Activated CD4-positive, CD25-positive, alpha-beta regulatory T cell treated with anti-CD3 and anti-CD28 coated beads, Interleukin-2, amount 50 U/mL, for 24 hours (primary cell): ENCODE data around the gene ABHD10.
A peak's percentile ranks its signal among the peaks of the same experiment; 100 is the strongest.

Experiments used
- ATAC-seq, 2 donors: fragments of 150-1000 bp; cut with Tn5 transposase; one replicate each; pipeline ENCODE4 v1.10.0; 2021; ENCODE audit warnings: mild to moderate bottlenecking in 1 of 2, moderate library complexity in 1 of 2

The ABHD10 gene

DNA sequence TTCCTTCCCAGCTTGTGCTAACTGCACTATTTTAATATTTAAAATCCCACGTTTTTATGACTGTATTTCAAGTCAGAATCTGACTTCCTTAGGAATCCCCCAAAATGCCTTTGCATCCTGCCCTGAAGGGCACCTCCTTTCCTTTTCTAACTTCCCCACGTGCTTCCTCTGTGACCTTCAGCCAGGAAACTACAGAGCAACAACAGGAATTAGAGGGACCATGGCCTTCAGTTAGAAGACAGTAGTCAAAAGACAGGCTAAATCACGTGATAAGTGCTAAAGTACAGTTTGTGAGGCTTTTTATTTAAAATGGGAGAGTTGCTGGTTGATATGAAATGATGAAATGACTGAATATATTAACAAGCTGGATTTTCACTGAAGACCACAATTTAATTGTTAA lies 11.8 kb upstream of the ABHD10 start:
- no peak for ATAC-seq

DNA sequence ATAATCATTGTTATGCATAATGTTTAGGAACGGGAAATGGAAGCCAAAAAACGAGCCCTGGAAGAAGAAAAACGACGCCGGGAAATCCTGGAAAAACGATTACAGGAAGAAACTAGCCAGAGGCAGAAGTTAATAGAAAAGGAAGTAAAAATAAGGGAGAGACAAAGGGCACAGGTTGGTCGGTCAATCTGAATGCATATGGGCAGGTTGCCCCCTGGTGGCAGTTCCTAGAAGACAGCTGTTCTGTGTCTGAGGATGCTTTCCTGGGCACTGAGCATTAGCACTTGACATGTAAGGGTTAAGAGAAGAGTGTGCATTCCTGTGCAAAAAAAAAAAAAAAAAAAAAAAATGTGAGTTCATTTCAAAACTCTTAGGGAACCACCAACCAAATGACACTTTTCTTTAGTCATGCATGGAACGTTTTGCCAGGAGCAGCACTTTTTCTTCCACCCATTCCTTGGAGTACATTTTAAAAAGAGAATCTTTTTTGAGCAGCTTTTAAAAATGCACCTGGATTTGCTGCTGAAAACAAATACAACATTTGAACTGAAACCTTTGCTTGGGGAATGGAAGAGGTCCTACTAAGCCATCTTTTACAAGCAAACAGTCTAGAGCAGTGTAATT lies 11.1 kb upstream of the ABHD10 start:
- ATAC-seq: peak; percentile 68 to 72

DNA sequence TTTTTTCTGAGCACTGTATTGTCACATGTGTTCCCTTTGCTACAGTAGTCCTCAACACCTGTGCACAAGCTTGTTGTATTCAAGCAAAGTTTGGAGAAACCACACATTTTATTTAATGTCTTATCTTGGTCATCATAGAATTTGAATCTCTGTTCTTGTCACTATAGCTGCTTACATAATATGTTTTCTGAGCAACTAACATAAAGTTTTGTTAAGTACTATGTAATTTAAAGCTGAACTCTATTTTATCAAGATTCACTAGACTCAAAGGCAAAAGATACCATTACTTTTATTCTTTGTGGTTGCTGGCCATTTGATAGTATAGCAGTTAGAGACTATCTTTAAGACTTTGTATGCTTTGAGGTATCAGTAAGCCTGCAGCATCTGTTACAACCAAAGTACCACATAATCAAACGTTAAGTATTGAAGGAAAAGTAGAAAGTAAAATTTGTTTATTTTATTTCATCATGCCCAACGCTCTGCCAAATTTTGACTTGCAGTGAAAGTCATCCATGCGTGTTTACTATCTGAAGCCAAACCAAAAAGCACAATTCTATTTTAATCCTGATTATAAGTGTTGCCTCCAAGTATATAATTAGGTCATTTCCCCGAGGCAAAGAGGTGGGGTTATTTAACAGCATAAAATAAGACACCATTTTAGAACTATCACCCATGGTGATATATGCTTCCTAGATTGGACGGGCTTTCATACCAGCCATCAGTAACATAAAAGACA lies 10.3 kb upstream of the ABHD10 start:
- no peak for ATAC-seq

DNA sequence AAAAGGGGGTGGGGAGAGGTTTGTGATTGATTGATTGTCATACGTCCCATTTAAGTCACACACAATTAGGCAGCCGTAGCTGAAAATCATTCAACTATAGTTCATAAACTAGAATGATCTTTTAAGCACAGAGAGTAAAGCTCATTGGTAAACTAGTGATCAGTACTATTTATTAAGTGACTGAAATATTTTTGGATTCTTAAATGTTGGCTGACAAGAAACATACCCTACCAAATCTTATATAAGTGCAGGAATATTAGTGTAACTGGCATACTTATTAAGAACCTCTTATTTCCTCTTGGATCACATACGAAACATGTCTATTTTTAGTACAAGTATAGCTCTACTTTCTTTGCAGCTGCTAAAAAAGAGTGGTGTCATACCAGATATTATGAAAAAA lies 8.4 kb upstream of the ABHD10 start:
- no peak for ATAC-seq

DNA sequence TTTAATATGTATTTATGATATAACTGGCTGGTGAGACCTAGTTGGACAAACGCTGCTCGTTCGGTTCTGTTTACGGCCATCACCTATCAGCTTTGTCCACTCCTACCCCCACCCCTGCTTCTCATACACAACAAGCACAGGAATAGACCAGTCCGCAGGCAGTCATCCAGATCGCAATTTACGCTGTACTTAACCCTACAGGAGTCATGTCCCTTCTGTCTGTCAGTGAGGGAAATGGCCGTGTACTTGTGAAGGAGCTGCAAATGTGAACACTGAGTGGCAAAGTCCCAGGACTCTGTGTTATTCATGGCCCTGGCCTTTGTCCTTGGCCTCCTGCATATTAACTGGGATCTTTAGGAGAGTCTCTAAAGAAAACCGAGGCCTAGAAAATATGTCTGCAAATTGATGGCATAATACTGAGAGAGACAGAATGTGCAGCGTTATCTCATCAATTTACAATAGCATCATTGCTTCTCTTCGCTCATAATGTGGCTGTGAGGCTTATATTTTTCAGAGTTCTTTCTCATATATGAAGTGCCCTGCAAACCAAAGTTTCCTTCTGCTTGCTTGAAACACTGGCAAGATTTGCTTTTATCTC lies 7.2 kb upstream of the ABHD10 start:
- ATAC-seq: no peak

DNA sequence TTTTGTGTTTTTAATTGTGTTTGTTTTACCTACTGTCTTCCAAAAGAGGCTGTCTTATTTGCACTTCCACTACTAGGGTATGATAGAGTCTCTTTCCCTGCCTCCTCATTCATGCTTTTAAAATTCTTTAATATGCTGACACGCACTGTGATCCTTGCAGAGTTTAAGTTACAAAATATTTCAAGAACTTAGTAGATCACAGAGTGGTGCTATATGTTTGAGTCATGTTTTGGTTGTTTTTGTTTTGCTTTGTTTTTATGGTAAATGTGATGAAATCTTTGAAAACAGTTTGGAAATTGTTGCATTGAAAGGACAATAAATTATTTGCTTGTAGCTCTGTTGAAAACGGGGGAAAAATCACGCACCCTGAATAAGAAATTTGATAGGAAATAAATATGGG lies 5.9 kb upstream of the ABHD10 start:
- no peak for ATAC-seq

DNA sequence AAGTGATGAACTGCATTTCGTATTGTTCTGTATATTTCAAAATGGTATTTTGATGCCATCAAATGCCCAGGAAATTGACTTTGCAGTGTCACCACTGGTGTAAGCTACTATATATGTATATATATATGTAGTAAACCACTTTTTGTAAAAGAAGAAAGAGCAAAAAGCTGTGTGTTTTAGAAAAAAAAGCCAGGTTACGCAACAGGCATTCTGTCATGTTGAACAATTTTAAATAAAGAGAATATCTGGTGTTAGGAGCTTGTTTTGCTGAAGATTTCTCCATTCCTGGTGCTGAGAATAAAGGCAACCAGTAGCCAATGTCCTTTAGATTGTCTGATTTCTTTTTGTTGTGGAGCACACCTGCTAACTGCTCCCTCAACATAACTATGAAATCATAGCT lies 3.7 kb upstream of the ABHD10 start:
- no peak for ATAC-seq

DNA sequence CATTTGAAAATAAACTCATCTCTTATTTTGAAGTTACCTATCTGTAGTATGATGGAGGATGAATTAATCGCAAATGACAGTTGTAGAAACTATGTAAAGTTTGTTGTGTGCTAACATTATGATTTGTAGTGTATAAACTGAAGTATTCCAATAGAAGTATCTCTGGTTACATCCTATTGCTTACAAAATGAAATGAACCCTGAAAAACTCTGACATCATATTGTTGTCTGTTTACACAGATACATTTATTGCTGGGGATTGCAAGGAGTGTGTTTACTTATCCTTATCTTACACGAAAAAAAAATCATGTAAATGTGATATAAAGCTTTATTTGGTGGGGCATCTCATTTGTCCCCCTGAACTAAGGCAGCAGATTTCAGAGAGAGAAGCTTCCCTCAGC lies 2.6 kb upstream of the ABHD10 start:
- ATAC-seq: no peak

DNA sequence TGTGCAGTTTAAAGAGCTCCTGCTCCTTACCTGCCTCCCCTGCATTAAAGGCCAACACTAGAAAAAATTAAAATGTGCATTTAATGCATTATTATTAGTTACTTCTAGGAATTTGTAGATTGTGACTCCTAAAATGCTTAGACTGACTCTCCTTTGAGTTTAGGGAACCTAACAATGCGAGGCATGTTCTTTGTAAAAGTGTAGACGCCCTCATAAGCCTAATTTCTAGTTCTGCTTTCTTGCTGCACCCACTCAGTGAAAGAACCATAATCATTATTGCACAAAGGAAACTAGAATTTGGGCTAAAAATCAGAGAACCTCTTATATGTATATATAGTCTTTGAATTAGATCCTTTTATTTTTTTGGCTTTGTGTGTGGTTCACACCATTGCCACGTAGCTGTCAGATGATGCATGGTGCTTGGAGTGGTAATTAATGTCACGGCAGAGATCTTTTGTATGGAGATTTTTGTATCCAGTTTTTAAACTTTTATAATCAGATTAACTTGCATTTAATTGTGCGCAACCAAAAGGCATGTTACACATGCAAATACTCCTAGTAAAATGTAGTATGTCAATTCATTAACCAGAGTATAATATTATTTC lies 710 bp downstream of the ABHD10 start:
- peak; percentile 13 to 21 for ATAC-seq

DNA sequence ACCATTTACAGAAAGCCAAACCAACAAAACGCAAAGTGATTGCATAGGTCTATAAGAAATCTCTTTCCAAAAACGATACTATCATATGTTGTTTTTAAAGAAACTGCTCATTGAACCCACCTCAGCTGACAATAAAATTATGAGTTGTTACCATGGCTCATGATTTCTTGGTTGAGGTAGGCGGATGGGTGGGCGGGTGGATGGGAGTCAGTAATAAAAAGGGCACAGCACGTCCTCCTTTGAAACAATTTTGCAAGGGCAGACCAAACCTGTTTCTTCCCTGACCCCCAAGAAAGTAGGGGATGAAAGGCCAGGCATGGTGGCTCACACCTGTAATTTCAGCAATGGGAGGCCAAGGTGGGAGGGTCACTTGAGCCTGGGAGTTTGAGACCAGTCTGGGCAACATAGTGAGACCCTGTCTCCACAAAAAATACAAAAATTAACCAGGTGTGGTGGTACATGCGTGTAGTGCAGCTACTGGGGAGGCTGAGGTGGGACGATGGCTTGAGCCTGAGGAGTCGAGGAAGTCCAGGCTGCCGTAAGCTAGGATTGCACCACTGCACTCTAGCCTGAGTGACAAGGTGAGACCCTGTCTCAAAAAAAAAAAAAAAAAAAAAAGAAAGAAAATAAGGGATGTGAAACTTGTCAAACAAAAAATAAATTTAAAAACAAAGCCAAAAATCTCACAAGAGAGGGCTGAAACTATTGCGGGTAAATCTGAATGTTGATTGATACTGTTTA lies 2.1 kb downstream of the ABHD10 start:
- no peak for ATAC-seq

DNA sequence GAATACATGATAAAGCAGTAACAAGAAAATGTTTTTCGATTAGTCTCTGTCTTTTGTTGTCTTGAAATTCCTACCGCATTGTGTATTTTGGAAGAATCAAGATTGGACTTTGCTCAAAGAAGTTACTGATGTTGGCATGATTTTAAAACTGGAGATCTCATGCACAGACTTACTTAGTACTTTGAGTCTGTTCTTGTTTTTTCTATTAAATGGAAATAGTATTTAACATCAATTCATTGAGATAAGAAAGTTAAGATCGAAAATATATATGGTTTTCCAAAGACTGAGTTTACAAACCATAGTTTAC lies 2.6 kb downstream of the ABHD10 start:
- ATAC-seq: no peak

DNA sequence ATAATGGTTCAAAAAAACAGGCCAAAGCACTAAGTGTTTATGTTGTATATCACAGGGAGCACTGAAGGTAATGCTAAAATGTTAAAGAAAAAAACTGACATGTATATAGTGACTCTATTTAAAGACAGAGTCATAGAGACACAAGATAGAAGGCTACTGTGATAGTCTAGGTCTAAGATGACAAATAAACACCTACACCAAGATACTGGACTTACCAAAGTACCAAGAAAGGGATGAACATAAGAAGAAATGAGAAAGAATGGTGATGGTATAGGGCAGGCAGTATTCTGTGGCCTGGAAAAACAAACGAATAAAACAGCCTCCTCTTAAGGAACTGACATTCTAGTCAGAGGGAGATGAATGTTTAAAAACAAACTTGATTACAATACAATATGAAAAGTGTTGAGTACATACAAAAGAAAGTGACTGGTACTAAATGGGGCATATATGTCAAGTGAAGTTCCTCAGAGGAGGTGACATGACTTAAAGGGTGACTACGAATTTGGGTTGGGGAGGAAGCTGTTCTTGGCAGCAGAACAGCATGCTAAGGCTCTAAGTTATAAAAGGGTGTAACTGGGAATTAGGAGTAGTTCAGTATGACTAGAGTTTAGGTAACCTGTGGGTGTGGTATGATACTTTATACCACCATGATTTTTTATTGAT lies 5.9 kb downstream of the ABHD10 start:
- peak in 1 of 2 donors; percentile 25 for ATAC-seq

DNA sequence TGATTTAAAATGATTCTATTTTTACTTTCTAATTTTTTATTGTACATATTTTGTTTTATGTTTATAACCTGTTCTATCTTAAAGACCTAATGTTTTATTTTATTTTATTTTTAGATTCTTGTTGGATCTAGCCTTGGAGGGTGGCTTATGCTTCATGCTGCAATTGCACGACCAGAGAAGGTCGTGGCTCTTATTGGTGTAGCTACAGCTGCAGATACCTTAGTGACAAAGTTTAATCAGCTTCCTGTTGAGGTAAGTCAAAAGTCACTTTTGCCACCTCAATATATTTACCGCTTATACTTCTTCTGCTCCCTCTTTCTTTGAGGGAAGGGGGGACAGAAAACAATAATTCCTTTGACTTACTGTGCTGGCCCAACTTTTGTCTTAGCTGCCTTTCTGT lies 8.0 kb downstream of the ABHD10 start:
- no peak for ATAC-seq

DNA sequence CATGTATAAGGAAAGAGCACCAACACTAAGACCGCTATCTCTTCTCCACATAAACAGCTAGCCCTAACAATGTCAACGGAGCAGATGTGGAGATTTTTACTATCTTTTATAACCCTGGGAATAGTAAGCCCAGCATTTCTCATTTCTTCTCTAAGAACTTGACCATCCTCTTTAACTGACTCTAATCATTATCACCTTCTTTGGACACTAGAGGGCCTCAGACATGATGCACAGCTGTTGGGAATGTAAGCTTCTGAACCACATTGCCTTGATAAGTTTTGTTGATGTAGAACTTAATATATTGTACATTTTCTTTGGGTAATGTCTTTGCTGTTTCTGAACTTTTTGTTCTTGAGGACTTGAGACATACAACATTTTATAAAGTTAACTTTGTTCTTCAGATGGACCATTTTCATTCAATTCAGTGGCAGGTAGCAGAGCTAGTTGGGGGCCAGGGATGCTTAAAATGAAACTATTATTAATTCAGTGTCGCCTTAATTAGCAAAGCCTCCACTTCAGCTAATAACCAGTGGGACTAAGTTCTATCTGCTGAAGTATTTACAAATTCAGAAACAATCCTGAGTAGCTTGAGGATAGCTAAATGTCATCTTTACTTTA lies 10.3 kb downstream of the ABHD10 start:
- peak; percentile 66 to 68 for ATAC-seq

DNA sequence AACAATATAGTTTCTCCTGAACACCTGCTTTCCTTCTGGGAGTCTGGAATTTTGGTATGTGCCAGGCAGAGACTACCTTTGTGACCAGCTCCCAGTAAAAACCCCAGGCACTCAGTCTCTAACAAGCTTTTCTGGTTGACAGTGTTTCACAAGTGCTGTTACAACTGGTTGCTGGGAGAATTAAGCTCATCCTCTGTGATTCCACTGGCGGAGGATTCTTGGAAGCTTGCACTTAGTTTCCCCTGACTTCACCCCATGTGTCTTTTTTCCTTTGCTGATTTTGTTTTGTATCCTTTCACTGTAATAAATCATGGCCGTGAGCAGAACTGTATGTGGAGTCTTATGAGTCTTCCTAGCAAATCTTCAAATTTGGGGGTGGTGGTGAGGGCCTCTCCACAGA lies 14.2 kb downstream of the ABHD10 start:
- ATAC-seq: no peak

DNA sequence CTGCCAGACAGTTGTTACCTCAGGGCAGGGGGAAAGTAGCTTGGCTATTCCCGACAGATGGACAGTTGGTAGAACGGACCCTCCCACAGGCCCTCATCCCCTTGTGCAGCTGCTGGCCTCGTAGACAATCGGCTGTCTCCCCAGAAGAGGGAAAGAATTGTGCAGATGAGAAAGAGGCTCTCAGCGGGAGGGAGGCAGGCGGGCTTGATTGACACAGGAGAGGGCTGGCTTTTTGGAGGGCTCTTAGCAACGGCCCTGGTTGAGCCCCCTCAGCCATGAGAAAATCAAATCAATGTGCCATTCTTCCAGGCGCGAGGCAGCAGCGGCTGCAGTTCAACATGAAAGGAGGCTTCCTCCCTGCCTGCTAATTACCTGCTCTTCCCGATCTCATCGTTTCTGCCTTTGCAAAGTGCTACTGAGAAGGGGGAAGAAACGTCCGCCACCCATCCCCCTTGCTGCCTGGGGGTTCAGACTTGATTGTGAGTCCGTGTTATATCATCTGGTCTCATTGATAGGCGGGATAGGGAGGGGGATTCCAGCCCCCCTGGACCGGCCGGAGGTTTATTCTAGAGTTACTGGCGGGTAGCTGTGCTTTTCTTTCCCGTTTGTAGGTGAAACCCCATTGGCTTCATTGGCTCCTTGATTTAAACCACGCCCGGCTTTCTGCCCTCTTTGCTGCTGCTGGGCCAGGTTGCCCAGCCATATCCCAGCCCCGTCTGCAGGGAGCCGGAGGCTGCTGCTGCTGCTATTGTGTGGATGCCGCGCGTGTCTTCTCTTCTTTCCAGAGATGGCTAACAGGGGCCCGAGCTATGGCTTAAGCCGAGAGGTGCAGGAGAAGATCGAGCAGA lies 20.0 kb downstream of the ABHD10 start, which contains the start of gene TAGLN3:
TSS of gene TAGLN3 (plus strand) at position 287 of the 848 bp plus-strand sequence. CDS start at position 788, 501 bp downstream.
- ATAC-seq: no peak

DNA sequence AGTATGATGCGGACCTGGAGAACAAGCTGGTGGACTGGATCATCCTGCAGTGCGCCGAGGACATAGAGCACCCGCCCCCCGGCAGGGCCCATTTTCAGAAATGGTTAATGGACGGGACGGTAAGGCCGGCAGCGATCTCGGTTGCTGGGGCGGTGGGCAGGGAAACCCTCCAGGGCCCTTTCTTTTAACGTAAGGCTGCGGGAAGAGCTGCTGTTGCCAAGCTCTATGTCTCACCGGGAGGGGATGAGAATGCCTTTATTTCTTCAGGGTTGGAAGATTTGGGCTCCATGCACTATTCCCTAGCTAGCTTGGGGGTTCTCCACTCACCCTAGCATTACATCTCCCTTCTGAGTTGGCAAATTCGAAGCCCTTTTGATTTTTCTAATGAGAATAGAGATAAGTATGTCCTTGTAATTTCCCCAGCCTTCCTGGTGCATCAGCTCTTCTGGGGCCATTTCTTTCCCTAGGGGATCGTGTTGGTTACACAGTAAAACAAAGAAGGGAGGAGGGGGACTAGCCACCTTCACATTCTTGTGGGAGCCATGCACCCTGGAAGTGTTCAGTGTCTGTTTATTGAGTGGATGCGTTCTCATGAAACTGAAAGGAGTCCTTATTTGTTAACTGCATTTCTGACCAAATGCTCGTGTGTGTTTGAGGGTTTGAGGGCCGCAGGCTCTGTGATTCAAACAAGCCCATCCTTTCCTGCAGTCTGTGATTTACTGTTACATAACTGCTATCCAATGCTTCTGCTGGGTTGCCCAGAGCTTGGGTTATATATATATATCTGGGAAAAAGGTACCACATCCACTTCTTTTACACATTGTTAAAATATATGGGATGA lies 20.9 kb downstream of the ABHD10 start:
- ATAC-seq: no peak

DNA sequence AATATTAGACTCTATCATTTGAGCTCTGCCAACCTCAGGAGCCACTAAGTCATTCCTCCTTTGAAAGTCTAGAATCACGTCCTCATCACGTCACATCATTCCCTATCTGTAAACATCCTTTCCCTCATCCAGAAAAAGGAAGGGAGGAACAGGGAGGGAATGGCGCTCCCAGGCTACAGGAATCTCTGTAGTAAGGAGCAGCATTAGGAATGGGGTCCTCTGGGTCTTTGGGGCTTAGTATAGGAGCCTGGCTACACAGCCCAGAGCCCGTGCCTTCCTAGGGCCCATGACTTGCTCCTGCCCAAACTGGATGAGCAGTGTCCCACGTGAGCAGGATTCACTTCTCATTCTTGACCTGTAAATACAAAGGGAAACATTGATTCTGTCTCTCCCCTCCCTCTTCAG lies 21.5 kb downstream of the ABHD10 start:
- ATAC-seq: no peak

DNA sequence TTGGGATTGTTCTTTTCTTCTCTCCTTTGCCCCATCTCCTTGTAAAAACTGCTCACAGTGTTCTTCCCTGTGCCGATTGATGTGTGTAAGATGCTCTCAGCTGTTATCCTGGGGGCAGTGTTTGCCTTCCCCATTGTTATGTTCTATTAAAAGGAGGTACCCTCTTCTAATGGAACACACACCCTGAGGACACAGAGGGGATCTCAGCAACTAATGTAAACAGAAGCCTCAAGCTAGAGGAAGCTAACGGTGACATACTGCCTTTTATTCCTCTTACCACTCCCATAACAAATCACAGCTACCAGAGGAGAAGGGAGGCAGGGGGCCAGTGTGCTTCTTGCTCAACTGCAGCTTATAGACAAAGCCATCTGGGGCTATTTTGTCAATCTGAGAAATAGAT lies 22.1 kb downstream of the ABHD10 start:
- no peak for ATAC-seq

DNA sequence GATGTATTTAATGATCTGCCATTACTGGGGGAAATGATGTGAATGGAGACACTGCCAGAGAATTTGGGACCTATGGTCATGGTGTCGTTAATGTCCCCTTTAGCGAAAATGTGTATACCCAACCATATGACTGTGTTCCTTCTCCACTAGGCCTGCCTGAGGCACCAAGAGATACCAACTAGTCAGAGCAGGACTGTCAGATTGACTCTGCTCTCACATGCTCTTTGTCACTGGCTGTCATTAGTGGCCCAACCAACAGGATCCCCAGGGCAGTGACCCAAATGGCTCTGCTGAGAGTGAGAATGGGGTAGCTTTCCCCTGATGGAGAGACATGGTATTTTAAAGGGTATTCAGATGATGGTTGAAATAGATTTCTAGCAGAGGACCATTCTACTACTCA lies 22.7 kb downstream of the ABHD10 start:
- ATAC-seq: peak; percentile 23 to 35
